Activated CD4-positive, alpha-beta memory T cell treated with anti-CD3 and anti-CD28 coated beads, Interleukin-2, amount 10 ng/mL, durations not matched to agents 7 days and 5 days (primary cell): Measurements from ENCODE around the gene ADH1B. TPM values are rescaled to one million over a fixed set of nuclear protein-coding genes. Genes with fewer than 3 reads are reported as not detected.
"Not testable (repeated sequence)": the region's sequence is repeated elsewhere in the genome, so short reads cannot be mapped to it uniquely, and the experiment has no call there.

Source experiments
- CTCF ChIA-PET: fragments of 350-600 bp; sonication (Branson Sonifier 250); formaldehyde crosslinking; loops from one replicate; lab custom pipeline; 2021; ENCODE audit warnings: antibody characterized with exemption, inconsistent platforms; lab: Charles Lee
- POLR2A ChIA-PET: fragments of 350-600 bp; sonication (Branson Sonifier 250); formaldehyde crosslinking; loops from one replicate; lab custom pipeline; 2021; ENCODE audit warnings: antibody characterized with exemption; lab: Charles Lee
- DNase-seq: peaks from one replicate; pipeline ENCODE4 v3.0.0-alpha.2; 2020
- H3K27ac Mint-ChIP-seq: one replicate; pipeline ENCODE4 v1.8.0; 2021; ENCODE audit warnings: mild to moderate bottlenecking, mixed read lengths
- H3K27me3 Mint-ChIP-seq: one replicate; pipeline ENCODE4 v1.8.0; 2021; ENCODE audit warnings: mixed read lengths
- H3K36me3 Mint-ChIP-seq: one replicate; pipeline ENCODE4 v1.8.0; 2021; ENCODE audit warnings: low read depth, mixed read lengths
- H3K4me1 Mint-ChIP-seq: one replicate; pipeline ENCODE4 v1.8.0; 2021; ENCODE audit warnings: mixed read lengths
- H3K4me3 Mint-ChIP-seq: one replicate; pipeline ENCODE4 v1.8.0; 2021; ENCODE audit warnings: mild to moderate bottlenecking, mixed read lengths
- H3K9me3 Mint-ChIP-seq: one replicate; pipeline ENCODE4 v1.8.0; 2021; ENCODE audit warnings: mixed read lengths
- total RNA-seq, 2 experiments: library from RNA; stranded (reverse); gene quantifications; one replicate each; pipeline ENCODE4 v1.2.3, GENCODE V29; 2021

ADH1B gene
- total RNA-seq, 2 experiments from 2014 or later: not detected

DNA sequence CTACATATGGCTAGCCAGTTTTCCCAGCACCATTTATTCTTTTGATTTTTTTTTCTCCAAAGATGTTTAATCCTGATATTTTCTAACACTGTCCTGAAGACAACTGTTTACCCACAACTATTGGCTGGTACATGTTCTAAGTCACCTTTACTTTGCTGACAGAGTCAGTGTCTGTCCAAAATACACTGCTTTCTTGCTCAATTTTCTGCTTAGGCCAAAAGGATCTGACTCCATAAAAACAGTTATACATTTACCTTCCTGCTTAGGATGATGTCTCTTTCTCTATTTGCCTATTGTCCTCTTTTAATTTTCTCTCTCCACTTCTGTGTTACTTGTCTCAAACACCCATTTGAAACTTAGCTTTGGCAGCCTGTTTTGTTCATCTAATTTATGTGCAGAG lies 28.1 kb upstream of the ADH1B start:
- POLR2A ChIA-PET: no interaction called here
- H3K9me3 Mint-ChIP-seq: no peaks in the 10 kb centered on the region
- H3K27me3 Mint-ChIP-seq: no peaks in the 10 kb centered on the region
- H3K27ac Mint-ChIP-seq: no peak overlapping the region
- no peaks in the 10 kb centered on the region for H3K4me1 Mint-ChIP-seq
- no peak for DNase-seq
- no peak overlapping the region for H3K4me3 Mint-ChIP-seq
- CTCF ChIA-PET: no interaction called here
- H3K36me3 Mint-ChIP-seq: no peaks in the 10 kb centered on the region

DNA sequence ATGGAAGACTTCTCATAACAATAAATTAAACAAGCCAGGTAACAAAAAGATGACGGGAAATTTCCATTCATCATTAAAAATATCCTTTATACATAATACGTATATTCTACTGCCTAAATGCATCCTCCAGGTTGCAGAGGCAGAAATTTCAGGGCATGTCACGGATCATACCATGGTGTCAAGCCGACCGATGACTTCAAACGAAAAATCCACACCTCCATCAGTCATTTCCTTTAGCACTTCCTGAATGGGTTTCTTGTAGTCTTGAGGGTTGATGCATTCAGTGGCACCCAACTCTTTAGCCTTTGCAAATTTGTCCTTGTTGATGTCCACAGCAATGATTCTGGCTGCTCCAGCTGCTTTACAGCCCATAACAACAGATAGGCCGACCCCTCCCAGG lies 21.4 kb upstream of the ADH1B start:
- H3K4me3 Mint-ChIP-seq, DNase-seq, POLR2A ChIA-PET, H3K27ac Mint-ChIP-seq, H3K27me3 Mint-ChIP-seq, H3K36me3 Mint-ChIP-seq, H3K9me3 Mint-ChIP-seq, H3K4me1 Mint-ChIP-seq, CTCF ChIA-PET: not testable (repeated sequence)

DNA sequence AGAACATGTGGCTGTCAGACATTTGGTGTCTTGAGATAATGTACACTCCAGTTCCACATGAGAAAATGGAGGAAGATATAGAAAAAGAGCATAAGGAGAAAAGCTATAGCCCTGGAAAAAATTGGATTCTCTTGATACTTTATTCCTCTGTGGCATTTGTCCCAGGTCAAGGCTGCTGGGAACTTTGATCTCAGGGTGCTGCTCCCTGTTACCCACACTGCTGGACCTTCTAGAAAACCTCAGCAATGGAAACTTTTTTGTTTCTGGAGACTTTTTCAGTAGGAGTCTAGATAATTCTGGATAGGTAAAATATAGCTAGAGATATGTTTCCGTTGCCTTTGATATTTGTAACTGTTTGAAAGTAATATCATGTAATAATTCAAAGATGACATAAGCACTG lies 20.2 kb upstream of the ADH1B start:
- Mint-ChIP-seq H3K36me3 (no peaks in the 10 kb centered on the region), H3K4me3 (no peak overlapping the region), H3K27me3 (no peaks in the 10 kb centered on the region), H3K4me1 (no peaks in the 10 kb centered on the region), H3K9me3 (no peaks in the 10 kb centered on the region), H3K27ac (no peak overlapping the region)
- ChIA-PET POLR2A (no interaction called here), CTCF (no interaction called here)
- no peak for DNase-seq

DNA sequence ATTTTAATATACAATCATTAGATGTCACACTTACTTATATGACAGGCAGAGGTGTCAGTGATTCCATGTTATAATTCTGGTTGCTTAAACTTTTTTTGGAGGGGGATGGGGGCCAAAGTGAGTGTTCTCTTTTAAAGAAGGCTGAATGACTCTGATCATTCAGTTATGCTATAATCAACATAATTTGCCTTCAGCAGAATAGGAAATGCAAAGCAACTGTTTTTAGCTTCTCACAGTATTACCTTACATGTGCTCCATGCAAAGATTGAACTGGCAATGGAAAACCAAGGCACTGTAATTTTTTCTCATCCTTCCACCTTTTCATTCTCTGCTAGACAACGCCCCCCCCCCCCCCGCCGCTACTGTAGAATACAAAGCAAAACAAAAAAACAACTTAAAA lies 18.0 kb upstream of the ADH1B start:
- H3K4me3 Mint-ChIP-seq: no peak overlapping the region
- ChIA-PET CTCF (no interaction called here), POLR2A (no interaction called here)
- peaks cover 4% of the 10 kb centered on the region for H3K27me3 Mint-ChIP-seq
- no peak overlapping the region for H3K27ac Mint-ChIP-seq
- no peaks in the 10 kb centered on the region for H3K36me3 Mint-ChIP-seq
- no peaks in the 10 kb centered on the region for H3K9me3 Mint-ChIP-seq
- H3K4me1 Mint-ChIP-seq: no peaks in the 10 kb centered on the region
- DNase-seq: no peak

DNA sequence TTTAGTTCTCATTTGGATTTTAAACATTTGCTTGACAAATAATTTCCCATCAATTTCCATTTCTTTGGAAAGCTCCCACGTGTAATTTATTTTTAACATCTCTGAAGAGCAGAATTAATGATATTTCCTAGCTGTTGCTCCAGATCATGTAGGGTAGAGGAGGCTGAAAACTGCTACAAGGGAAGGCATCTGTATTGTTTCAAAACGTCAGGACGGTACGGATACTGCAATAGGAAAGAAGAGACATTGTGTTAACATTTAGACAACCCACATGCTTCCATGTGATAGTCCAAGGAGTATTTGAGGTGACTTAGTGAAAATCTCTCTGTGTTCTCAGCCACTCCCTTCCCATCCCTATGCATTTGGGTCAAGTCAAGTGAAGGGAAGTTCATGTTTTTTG lies 15.4 kb upstream of the ADH1B start:
- Mint-ChIP-seq H3K4me1 (no peaks in the 10 kb centered on the region), H3K27ac (no peak overlapping the region), H3K27me3 (peaks cover 4% of the 10 kb centered on the region), H3K36me3 (no peaks in the 10 kb centered on the region), H3K9me3 (no peaks in the 10 kb centered on the region), H3K4me3 (no peak overlapping the region)
- CTCF ChIA-PET: no interaction called here
- POLR2A ChIA-PET: no interaction called here
- no peak for DNase-seq

DNA sequence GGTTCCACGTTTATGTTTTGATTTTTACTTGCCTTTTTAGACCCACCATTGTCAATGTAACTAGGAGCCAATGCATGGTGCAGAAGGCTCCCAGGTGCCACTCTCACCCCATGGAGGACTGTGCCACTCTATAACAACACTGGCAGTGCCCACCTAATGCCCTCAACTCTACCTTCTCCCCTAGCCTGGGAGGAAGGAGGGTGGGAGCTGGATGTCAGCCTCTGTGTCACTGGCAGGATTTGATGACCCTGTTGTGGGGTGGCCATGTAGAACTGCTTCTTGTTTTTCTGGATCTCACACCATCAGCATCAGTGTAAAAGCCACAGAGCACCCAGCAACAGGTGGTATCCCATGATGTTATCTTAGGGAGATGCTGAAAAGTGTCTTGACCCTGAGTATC lies 13.7 kb upstream of the ADH1B start:
- CTCF ChIA-PET: no interaction called here
- no peaks in the 10 kb centered on the region for H3K36me3 Mint-ChIP-seq
- no peak overlapping the region for H3K4me3 Mint-ChIP-seq
- H3K9me3 Mint-ChIP-seq: no peaks in the 10 kb centered on the region
- POLR2A ChIA-PET: no interaction called here
- no peaks in the 10 kb centered on the region for H3K4me1 Mint-ChIP-seq
- DNase-seq: no peak
- peaks cover 4% of the 10 kb centered on the region for H3K27me3 Mint-ChIP-seq
- H3K27ac Mint-ChIP-seq: no peak overlapping the region

DNA sequence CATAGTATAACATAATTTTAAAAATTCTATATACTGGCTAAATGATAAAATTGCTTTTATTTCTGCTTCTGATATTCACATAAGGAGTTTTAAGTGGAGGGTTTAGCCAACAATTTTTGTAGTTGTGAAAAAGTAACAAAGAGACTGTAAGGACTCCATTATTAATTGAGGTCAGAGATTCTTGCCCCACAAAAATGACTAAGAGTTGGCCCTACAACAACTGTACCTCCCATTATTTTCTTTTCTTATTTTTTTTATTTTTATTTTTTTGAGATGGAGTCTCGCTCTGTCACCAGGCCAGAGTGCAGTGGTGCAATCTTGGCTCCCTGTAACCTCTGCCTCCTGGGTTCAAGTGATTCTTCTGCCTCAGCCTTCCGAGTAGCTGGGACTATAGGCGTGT lies 9.4 kb upstream of the ADH1B start:
- POLR2A ChIA-PET: no interaction called here
- no peaks in the 10 kb centered on the region for H3K4me1 Mint-ChIP-seq
- H3K4me3 Mint-ChIP-seq: no peak overlapping the region
- CTCF ChIA-PET: no interaction called here
- no peaks in the 10 kb centered on the region for H3K36me3 Mint-ChIP-seq
- H3K9me3 Mint-ChIP-seq: no peaks in the 10 kb centered on the region
- DNase-seq: no peak
- H3K27ac Mint-ChIP-seq: no peak overlapping the region
- peaks cover 4% of the 10 kb centered on the region for H3K27me3 Mint-ChIP-seq

DNA sequence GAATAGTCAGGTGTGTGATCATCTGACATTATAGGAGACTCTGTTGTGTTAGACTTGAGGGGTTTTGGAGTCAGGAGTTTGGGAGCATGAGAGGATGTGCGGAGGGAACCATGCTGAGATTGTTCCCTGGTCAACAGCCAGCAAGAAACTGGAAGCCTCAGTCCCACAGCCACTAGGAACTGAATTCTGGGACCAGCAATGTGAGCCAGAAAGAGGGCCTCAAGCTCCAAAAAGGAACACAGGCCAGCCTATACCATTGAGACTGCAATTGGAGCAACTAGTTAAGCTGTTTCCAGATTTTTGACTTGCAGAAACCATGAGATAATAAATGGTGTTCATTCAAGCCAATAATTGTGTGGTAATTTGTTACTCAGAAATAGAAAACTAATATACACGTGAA lies 8.7 kb upstream of the ADH1B start:
- POLR2A ChIA-PET: no interaction called here

DNA sequence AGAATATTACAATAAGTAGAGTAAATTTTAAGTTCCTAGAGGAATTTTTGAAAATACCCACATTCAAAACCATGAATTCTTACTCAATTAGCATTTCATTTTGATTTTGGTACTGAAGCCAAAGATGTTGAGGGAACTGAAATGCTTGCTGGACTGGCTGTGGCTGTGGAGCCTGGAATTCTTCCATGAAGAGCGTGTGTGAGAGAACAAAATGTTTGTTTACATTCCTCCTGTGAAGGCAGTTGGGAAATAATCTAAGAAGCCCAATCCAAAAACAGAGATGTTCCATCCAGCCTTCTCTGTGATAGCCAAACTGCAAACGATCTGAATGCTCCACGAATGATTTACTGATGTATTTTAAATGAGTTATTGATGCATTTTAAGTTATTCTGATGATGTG lies 3.8 kb upstream of the ADH1B start:
- Mint-ChIP-seq H3K27me3 (peaks cover 2% of the 10 kb centered on the region), H3K27ac (no peak overlapping the region), H3K4me3 (no peak overlapping the region), H3K9me3 (no peaks in the 10 kb centered on the region), H3K36me3 (no peaks in the 10 kb centered on the region), H3K4me1 (no peaks in the 10 kb centered on the region)
- DNase-seq: no peak
- ChIA-PET POLR2A (no interaction called here), CTCF (no interaction called here)

More for the DNA sequence above, 8.7 kb upstream of the ADH1B start:
- Mint-ChIP-seq H3K4me3 (no peak overlapping the region), H3K27ac (no peak overlapping the region), H3K4me1 (no peaks in the 10 kb centered on the region), H3K36me3 (no peaks in the 10 kb centered on the region), H3K27me3 (no peaks in the 10 kb centered on the region), H3K9me3 (no peaks in the 10 kb centered on the region)
- no peak for DNase-seq
- CTCF ChIA-PET: no interaction called here

DNA sequence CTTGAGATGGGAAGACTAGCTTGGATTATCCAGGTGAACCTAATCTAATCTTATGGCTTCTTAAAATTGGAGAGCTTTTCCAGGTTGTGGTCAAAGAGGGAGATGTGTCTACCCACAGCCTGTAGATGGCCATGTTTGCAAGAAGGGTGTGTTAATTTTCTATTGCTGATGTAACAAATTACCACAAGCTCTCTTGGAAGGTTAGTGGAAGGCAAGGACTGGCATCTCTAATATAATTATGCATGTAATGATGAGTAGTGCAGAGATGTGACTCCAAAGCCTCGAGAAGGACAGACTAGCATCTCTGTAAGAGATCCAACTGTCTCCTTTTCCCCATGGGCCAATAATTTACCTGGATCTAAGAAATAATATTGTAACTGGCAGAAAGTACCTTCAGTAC lies 3.2 kb upstream of the ADH1B start:
- H3K36me3 Mint-ChIP-seq: no peaks in the 10 kb centered on the region
- DNase-seq: no peak
- peaks cover 3% of the 10 kb centered on the region for H3K27me3 Mint-ChIP-seq
- H3K9me3 Mint-ChIP-seq: no peaks in the 10 kb centered on the region
- ChIA-PET POLR2A (no interaction called here), CTCF (no interaction called here)
- H3K4me1 Mint-ChIP-seq: no peaks in the 10 kb centered on the region
- H3K27ac Mint-ChIP-seq: no peak overlapping the region
- no peak overlapping the region for H3K4me3 Mint-ChIP-seq

DNA sequence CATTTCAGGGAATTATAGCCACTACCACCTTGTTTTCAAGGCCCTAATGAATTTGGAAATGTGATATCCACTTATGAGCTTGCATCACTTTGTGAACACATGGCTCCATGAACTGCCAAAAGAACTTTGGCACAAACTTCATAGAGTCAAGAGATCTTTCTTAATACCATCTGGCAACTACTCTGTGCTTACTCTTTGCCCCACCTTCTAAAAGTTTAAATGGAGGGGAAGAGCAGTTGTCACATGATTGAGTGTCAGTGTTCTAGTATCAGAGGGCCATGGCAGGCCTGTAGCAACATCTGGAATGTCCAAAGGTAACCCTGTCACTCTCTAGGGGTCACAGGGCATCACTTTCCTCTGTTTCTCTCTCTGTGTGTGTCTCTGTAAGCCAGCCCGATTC lies 2.6 kb upstream of the ADH1B start:
- Mint-ChIP-seq H3K4me3 (no peak overlapping the region), H3K27ac (no peak overlapping the region), H3K36me3 (no peaks in the 10 kb centered on the region), H3K4me1 (no peaks in the 10 kb centered on the region), H3K9me3 (no peaks in the 10 kb centered on the region), H3K27me3 (peaks cover 6% of the 10 kb centered on the region)
- CTCF ChIA-PET: no interaction called here
- no peak for DNase-seq
- POLR2A ChIA-PET: no interaction called here

DNA sequence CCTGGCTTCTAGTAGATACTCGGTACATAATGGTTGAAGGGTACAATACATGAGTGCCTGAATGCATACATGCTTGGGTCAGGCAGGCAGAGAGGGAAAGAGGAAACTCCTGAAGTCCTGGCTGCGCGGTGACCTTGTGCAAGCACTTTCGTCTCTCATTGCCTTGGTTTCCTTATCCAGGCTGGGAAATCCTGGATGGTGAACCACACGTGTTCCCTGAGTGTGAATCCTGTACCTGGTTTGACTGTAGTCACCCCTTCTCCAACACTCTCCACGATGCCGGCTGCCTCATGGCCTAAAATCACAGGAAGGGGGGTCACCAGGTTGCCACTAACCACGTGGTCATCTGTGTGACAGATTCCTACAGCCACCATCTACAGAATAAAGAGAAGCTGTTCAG lies 3.4 kb downstream of the ADH1B start:
- H3K4me3 Mint-ChIP-seq, H3K27ac Mint-ChIP-seq, DNase-seq, H3K4me1 Mint-ChIP-seq, H3K36me3 Mint-ChIP-seq, H3K9me3 Mint-ChIP-seq, H3K27me3 Mint-ChIP-seq, CTCF ChIA-PET, POLR2A ChIA-PET: not testable (repeated sequence)

DNA sequence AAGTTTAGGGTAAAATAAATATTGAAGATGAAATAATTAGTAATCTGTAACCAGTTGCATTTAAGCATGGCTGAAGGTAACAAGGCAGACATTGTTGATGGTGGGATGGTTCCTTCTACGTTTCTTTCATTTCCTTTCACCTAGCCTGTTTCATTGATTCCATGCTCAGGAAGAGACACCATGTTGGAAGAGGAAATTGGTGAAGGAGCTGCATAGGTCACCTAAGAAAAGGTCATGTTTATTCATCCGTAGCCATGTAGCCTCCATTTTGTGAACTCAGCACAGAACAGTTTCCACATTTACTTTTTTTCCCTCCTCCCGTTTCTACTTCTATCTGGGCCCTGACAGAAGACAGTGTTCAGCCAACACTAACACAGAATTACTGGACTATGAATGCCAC lies 3.8 kb downstream of the ADH1B start:
- Mint-ChIP-seq H3K27me3 (peaks cover 6% of the 10 kb centered on the region), H3K9me3 (no peaks in the 10 kb centered on the region)

DNA sequence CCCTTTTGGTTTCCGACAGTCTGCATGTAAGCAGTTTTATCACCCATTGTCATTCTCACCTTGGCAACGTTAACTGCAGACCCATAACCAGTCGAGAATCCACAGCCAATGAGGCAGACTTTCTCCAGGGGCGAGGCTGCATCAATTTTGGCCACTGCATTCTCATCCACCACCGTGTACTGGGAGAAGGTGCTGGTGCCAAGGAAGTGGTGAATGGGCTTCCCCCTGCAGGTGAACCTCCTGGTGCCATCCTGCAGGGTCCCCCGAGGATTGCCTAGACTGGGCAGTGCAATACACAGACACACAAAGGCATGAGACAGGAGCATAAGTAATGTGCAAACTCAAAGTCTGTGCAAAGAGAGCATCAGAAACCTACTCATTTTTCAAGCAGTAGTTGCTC lies 5.4 kb downstream of the ADH1B start:
- CTCF ChIA-PET: no interaction called here
- POLR2A ChIA-PET: no interaction called here
- H3K27ac Mint-ChIP-seq: no peak overlapping the region
- no peaks in the 10 kb centered on the region for H3K36me3 Mint-ChIP-seq
- no peak for DNase-seq
- H3K9me3 Mint-ChIP-seq: no peaks in the 10 kb centered on the region
- H3K4me1 Mint-ChIP-seq: no peaks in the 10 kb centered on the region
- H3K4me3 Mint-ChIP-seq: no peak overlapping the region
- peaks cover 6% of the 10 kb centered on the region for H3K27me3 Mint-ChIP-seq

More for the DNA sequence above, 3.8 kb downstream of the ADH1B start:
- DNase-seq: no peak
- Mint-ChIP-seq H3K4me3 (no peak overlapping the region), H3K4me1 (no peaks in the 10 kb centered on the region), H3K36me3 (no peaks in the 10 kb centered on the region), H3K27ac (no peak overlapping the region)
- POLR2A ChIA-PET: no interaction called here
- CTCF ChIA-PET: no interaction called here

DNA sequence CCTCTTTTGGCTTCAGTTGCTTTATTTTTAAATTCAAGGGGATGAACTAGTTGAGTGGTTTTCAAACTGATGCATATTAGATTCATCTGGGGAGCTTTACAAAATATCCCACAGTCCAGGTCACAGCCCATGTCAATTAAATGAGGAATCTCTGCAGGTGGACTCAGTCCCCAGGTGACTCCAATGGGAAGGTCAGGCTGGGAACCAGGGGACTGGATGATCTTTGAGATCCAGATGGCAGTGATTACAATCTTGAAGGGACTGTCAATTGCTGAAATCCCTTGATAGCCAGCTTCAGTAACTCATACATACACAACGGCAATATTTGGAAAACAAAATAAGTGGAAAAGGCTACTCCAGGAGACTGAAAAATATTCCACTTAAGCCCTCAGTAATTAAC lies 7.0 kb downstream of the ADH1B start:
- H3K4me1 Mint-ChIP-seq: no peaks in the 10 kb centered on the region
- no peak overlapping the region for H3K4me3 Mint-ChIP-seq
- no peak for DNase-seq
- no peak overlapping the region for H3K27ac Mint-ChIP-seq
- POLR2A ChIA-PET: no interaction called here
- H3K9me3 Mint-ChIP-seq: no peaks in the 10 kb centered on the region
- CTCF ChIA-PET: no interaction called here
- H3K36me3 Mint-ChIP-seq: no peaks in the 10 kb centered on the region
- peaks cover 7% of the 10 kb centered on the region for H3K27me3 Mint-ChIP-seq
